Upper lobe of left lung (tissue), 4 donors: ENCODE results near the gene ANKLE2.

Experiments
- CTCF ChIP-seq, 6 experiments: fragments of 450-650 bp in 4 of 6; fragments of 200-600 bp in 2 of 6; sonication (generic) in 2 of 6; IDR thresholded peaks; one replicate each; pipeline ENCODE4 v1.5.1; 2016 to 2019; ENCODE audit warnings: antibody characterized with exemption in 6 of 6
- EP300 ChIP-seq, 4 donors: sonication (generic); formaldehyde crosslinking; IDR thresholded peaks; one replicate each; pipeline ENCODE4 v1.5.1; 2017; ENCODE audit warnings: antibody characterized with exemption in 4 of 4, control low read depth in 2 of 4
- POLR2A ChIP-seq, 4 donors: fragments of 450-650 bp; IDR thresholded peaks; one replicate each; pipeline ENCODE4 v1.5.1; 2016 to 2017; ENCODE audit warnings: antibody characterized with exemption in 4 of 4, mild to moderate bottlenecking in 2 of 4

GRCh38 chr12:132740313-132740646, 21.4 kb downstream of the ANKLE2 start:
- TF ChIP-seq CTCF (IDR thresholded peaks at IDR 0.05) = no peak
- TF ChIP-seq POLR2A (IDR thresholded peaks at IDR 0.05) = no peak
- no peak for TF ChIP-seq EP300 (IDR thresholded peaks at IDR 0.05)
